ENCODE measurements around the gene SMARCAD1.
"Not testable (repeated sequence)": the region's sequence is repeated elsewhere in the genome, so short reads cannot be mapped to it uniquely, and the experiment has no call there.

SMARCAD1 gene

DNA sequence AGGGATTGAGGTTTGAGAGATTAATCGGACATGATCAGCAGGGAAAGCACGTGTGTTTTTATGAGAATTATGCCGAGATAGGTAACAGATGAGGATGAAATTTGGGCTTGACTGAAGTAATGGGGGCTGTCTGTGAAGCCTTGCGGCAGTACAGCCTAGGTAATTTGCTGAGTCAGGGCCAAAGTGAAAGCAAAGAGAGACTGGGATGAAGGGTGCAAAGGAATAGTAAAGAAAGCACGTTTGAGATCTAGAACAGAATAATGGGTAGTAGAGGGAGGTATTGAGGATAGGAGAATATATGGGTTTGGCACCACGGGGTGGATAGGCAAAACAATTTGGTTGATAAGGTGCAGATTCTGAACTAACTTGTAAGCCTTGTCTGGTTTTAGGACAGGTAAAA is 87.8 kb downstream of the SMARCAD1 start:
- not testable (repeated sequence) for DNase-seq

DNA sequence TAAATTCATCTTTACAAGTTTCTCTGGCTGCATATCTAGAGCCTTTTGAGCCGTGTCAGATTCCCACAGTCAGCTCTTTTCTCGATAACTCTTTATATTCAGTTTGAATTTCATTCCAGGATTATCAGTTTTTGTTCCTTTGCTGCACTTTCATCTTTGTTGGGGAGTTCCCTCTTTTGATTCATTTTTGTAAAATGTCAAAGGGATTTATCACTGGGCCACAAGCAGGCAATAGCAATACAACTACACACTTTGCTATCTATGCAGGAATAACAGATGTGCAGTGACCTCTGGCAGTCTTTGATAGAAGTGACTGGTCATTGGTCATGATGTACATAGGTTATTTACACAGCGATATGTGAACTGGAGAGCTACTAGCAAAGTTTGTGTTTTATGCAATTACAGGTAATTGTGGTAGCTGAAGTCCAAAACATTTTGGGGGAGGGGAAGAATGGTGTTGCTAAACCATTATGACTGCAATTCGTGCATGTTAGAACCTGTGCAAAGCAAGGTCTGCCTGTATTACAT is 91.1 kb downstream of the SMARCAD1 start:
- DNase-seq, result no peak

DNA sequence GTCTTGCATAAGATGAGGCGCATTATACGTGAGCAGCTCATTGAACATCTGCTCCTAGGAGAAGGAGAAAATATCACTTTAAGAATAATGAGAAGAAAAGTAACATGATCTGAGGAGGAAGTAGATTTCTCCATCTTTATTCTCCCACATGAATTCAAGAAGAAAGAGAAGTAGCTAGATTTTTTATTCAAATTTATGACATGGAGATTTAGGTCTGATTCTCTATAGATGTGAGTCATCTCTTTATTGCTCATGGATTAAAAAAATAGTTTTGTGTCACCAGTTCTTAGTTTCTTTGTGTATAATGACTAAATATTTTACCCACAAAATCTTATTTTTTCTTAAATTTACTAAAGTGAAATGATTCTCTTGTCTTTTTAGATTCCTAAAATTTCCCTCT is 94.5 kb downstream of the SMARCAD1 start:
- no peak for DNase-seq

DNA sequence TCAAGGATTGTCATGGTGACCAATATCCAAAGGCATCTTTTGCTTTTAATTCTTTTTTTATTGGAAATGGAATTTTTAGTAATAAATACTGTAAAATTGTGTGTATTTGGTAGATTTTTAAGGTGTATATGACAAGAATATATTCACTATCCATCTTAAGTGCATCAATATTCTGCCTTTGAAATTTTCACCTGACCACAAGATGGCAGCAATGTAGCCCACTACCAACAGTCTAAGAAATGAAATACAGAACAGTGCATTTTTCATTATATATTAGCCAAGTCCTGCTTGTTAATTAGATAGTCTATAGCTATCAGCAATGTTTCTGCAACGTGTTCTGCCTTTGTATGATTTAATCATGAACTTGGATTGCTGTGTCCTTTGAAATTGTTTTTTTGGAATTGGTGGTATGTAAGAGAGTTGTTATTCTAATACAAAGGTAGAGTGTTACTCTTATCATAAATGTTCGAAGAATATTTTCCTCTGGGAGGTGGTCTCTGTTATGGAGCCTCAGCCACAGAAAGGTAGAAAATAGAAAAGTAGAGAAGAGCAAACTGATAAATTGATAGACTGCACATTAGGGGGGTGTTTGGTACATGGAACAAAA is 96.8 kb downstream of the SMARCAD1 start:
- DNase-seq, result peak in 1 of 2 donors; percentile 28

DNA sequence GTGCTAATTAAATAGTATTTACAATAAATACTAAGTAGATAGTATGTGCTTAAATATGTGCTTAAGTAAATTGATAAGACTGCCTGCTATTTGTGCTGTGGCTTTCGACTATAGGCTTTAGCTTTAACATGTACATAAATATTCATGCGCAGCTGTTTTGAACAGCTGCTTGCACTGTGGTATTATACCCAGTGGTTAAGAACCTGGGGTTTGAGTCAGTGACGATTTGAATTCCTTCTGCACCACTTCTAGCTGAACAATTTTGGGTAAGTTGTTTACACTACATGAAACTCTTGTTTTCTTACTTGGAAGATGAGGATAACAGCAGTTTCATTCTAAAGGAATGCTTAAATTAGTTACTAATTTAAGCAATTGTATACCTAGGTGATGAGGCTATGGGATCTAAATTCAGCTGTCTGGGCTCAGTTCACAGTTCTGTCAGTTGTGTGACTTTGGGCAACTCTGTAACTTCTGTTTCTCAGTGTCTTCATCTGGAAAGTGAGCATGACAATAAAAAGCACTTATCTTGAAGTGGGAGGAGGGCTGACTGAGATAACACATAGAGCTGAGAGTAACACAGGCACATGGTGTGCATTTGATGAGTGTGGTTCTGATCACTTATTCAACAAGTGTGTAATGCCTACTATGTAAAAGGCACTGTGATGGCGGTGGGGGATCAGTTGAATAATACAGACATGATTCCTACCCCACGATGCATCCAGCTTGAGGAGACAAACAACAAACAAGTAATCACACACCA is 98.0 kb downstream of the SMARCAD1 start:
- no peak for DNase-seq

DNA sequence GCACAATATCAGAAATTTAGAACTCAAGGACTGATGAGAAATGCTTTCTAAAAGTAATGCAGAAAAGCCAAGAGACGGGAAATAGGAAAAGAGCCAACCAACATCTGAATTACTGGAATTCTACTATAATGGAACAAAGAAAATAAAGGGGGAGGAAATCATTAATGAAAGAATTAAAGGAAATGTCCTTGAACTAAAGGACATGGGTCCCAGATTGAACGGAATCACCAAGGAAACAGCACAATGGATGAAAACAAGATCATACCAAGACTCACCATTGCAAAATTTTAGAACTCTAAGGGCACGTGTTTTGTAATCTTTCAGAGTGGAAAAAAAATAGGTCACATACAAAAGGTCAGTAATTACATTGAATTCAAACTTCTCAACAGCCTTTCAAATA is 99.0 kb downstream of the SMARCAD1 start:
- no peak for DNase-seq

DNA sequence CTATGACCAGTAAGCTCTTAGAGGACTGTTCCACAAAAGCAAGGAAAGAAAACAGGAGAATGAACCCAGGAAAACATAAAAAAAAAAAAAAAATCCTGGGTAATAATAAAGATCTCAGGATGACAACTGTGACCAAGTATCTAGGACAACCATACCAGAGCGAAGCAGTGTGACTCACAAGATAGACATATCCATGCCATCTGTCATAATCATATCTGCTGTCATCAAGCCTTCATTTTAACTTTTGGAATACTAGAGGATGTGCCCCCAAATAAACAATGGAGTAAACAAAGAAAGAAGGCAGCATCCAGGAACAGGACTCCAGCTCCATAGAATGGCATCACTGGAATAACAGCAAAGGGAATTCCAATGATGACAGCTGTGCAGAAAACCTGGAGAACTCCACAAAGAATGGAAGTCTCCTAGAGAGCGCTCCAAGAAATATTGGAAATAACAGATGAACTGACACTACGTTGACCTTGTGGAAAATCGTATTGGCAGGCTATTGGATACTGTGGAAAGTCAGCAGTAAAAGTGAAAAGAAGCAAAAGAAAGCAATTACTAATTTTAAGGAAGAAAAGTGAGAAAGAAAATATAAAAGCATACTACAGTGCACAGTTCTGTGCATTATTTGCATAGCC is 99.7 kb downstream of the SMARCAD1 start:
- DNase-seq, result no peak

DNA sequence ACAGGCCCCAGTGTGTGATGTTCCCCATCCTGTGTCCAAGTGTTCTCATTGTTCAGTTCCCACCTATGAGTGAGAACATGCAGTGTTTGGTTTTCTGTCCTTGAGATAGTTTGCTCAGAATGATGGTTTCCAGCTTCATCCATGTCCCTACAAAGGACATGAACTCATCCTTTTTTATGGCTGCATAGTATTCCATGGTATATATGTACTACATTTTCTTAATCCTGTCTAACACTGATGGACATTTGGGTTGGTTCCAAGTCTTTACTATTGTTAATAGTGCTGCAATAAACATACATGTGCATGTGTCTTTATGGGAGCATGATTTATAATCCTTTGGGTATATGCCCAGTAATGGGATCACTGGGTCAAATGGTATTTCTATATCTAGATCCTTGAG is 112.3 kb downstream of the SMARCAD1 start:
- DNase-seq, result not testable (repeated sequence)

DNA sequence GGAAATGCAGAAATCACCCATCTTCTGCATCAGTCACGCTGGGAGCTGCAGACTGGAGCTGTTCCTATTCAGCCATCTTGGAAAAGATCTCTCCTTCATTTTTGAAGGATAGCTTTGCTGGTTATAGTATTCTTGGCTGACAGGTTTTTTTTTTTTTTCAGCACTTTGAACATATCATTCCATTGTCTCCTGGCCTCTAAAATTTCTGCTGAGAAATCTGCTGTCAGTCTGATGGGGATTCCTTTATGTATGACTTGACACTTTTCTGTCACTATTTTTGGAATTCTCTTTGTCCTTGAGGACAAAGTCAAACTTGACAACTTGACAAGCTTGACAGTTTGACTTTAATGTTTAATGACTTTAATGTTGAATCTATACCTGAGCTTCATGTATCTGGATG is 118.2 kb downstream of the SMARCAD1 start:
- DNase-seq, result no peak

DNA sequence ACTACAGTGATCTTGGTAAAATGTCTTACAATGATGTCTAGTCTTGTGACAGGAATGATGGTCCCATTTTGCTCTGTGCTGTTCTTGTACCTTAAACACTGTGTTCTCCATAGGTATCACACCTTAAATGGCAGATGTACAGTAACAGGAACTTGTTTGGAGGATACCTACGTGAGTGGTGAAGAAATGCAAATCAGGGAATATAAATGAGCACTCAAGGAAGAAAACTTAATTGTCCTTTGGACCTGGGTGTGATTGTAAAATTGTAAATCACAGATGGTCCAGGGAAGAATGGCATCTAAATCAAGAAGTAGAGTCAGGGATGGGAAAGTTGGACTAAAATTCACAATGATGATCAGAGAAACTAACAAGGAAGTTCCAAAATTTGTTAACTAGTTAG is 122.3 kb downstream of the SMARCAD1 start:
- no peak for DNase-seq

DNA sequence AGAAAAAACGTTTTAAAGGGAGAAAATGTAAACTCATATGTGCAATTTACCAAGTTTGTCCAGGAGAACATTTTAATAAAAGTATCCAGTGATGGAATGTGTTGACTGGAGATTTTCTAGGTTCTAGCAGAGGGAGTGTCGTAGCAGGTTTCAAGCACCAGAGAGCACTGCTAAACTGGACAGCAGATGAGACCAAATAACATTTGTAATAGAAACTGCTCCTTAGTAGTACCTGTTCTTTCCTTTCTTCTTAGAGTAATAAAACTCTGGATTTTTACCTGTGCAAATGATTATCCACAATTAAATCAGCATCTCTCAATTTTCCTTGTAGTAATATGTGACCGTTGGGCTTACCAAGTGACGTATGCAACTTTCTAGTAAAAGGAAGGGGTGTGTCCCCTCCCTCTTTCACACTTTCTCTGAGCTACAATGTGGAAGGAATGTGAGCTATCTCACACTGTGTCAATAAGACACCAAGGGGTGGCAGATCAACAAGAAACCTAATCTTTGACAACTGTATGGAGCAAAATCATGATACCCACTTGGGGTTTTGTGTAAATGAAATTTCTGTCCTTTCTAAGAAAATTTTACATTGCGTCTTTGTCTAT is 125.4 kb downstream of the SMARCAD1 start:
- DNase-seq, result no peak

DNA sequence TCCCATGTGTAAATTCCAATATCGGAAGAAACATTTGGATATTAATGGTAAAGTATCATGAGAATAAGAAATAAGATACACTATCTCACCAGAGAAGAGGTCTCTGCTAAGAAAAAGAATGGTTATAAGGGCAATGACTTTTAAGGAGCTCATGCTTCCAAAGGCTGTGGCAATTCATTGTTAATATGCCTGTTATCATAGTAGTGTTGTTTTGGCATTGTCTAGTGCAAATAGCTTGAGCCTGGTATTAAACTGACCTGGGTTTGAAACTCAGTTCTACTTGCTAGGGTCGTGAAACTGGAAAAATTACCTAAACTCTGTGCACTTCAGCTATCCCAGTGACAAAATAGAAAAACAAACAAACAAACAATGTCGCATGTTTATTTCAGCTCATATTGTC is 126.2 kb downstream of the SMARCAD1 start:
- DNase-seq, result no peak

DNA sequence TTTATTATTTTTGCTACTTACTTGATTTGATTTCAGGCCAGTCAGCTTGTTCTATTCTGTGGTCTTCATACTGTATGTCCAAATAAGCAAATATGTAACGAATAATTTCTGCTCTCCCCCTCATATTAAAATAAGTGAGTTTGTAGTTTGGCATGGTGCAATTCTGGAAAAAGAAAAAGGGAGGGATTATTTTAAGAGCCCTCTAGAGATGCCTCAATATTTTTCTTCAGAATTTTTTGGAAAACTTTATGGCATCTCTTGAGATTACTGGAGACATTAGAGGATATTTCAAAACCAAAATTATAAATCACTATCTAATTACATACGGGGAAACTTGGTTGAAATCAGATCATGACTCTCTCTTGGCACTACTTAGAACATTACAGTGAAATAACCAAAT is 126.8 kb downstream of the SMARCAD1 start:
- no peak for DNase-seq

DNA sequence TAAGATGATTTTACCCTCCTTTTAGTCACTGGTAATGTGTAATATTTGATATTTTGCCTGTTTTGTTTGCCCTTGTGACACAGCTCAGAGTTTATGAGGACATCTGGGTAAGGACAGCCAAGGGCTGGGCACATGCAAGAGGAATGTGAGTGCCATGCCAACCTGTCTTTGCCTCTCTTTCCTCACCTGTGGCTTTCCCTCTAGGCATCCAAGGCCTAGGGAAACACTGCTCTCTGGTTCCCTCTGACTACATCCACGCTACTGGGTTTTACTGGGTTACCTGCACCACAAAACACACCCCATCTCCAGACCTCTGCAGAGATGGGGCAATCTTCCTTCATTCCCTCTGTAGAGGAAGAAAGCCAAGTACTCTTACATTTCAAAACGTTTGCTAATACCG is 127.3 kb downstream of the SMARCAD1 start:
- DNase-seq, result no peak

DNA sequence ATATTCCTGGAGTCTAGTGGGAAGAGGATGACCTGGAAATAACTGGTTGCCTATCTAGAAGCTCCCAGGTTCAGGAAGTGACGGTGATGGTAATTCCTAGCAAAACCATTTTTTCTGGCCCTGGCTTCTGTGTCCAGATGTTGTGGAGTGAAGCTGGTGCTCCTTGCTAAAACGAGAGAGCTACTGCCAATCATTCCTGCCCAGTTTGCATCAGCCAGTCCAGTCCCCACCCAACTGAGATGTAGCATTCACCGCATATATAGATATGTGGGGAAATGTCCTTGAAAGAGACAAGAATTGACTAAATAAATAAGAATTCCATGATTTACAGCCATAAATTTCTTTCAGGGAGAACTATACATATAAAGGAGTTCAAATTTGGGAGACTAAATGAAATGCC is 128.6 kb downstream of the SMARCAD1 start:
- no peak for DNase-seq

DNA sequence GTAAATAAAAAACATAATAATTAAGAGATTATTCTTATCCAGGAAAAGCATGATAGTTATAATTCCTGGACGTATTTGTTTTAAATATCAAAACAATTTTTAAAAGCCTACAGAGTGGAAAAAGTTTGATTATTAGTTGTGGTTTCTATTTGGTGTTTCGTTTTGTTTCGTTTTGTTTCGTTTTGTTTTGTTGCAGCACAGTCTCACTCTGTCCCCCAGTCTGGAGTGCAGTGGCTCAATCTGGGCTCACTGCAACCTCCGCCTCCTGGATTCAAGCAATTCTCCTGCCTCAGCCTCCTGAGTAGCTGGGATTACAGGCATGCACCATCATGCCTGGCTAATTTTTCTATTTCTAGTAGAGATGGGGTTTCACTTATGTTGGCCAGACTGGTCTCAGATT is 129.1 kb downstream of the SMARCAD1 start:
- not testable (repeated sequence) for DNase-seq

DNA sequence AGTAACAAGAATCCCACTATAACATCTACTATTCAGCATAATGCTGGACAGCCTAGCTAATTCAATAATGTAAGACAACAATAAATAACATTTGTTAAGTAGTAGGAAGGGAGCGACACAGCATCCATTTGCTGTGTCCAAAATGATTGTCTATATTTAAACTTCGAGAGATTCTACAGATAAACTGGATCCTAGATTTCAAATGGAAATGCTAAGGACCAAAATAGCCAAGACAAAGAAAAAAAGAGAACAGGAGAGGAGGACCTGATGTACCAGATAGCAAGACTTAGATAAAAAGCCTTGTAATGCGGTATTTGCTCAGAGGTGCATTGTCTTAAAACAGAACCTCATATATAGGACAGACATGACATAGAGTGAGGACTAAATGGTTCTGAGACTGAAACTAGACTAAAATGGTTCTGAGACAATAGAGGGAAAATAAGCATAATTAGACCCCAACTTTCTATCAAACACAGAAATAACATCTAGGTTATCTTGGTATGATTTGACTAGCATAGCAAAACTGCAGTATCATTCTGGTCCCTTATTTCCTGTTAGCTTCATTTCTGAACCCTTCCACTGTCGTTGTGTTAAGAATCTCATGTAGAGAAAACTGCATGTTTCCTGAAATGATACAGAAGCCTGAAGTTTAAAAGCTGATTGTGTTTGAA is 131.2 kb downstream of the SMARCAD1 start:
- no peak for DNase-seq

DNA sequence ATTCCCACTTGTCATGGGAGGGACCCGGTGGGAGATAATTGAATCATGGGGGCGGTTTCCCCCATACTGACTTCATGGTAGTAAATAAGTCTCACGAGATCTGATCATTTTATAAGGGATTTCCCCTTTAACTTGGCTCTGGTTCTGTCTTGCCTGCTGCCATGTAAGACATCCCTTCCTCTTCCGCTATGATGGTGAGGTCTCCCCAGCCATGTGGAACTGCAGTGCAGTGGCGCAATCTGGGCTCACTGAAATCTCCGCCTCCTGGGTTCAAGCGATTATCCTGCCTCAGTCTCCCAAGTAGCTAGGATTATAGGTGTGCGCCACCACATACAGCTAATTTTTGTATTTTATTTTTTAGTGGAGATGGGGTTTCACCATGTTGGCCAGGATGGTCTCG is 132.1 kb downstream of the SMARCAD1 start:
- peak; percentile 7 to 25 for DNase-seq
